Left ventricle myocardium superior (tissue), 1 donor: ENCODE data around the gene C2CD2. TPM values are rescaled to one million over a fixed set of nuclear protein-coding genes. Genes with fewer than 3 reads are reported as not detected.

Source experiments
- ATAC-seq: fragments of 200-7000 bp; cut with Tn5 transposase; one replicate; pipeline ENCODE4 v1.9.1; 2020; ENCODE audit warnings: mild to moderate bottlenecking, moderate library complexity
- DNase-seq: peaks from one replicate; pipeline ENCODE4 v3.0.0-alpha.2; 2020
- intact Hi-C: fragments of 100-400 bp; cut with micrococcal nuclease; formaldehyde crosslinking; loops from one replicate; pipeline ENCODE4 v1.11.0; 2022
- total RNA-seq: library from RNA; stranded (reverse); fragmentation: NEBNext Ultra II Directional; extraction: Animal tissue kit (Norgen Biotek cat#: 25700); gene quantifications from one replicate; pipeline ENCODE4 v1.2.1, GENCODE V29; 2021
- donor health status: DM: no; HTN: yes; CAD: no; lungs with severe emphysema.

C2CD2 gene
- total RNA-seq, 1 donor from 2014 or later, result 5.2 TPM

GRCh38 chr21:41976611-41977010 lies 22.8 kb upstream of the C2CD2 start:
- no peak for ATAC-seq
- DNase-seq, result no peak
- intact Hi-C loops, result no loop called here

- intact Hi-C loops, result no loop called here
- DNase-seq, result no peak
- no peak for ATAC-seq
Measured at GRCh38 chr21:41975391-41976272, 21.8 kb upstream of the C2CD2 start.

GRCh38 chr21:41974752-41975053 lies 20.9 kb upstream of the C2CD2 start:
- no peak for DNase-seq
- no peak for ATAC-seq
- intact Hi-C loops, result no loop called here

GRCh38 chr21:41973861-41974751 lies 20.3 kb upstream of the C2CD2 start:
- intact Hi-C loops, result no loop called here
- DNase-seq, result peak; percentile 67
- peak; percentile 77 for ATAC-seq

GRCh38 chr21:41973427-41973831 lies 19.6 kb upstream of the C2CD2 start:
- DNase-seq (no peak), ATAC-seq (no peak)
- intact Hi-C loops, result no loop called here

- DNase-seq (no peak), ATAC-seq (no peak)
- intact Hi-C loops, result no loop called here
Measured at GRCh38 chr21:41972511-41973205, 18.8 kb upstream of the C2CD2 start.

- ATAC-seq, result no peak
- intact Hi-C loops, result no loop called here
- no peak for DNase-seq
Measured at GRCh38 chr21:41971891-41972290, 18.1 kb upstream of the C2CD2 start.

- DNase-seq, result no peak
- no peak for ATAC-seq
- intact Hi-C loops, result no loop called here
Measured at GRCh38 chr21:41970751-41971653, 17.2 kb upstream of the C2CD2 start.

- intact Hi-C loops, result no loop called here
- no peak for ATAC-seq
- no peak for DNase-seq
Measured at GRCh38 chr21:41970106-41970391, 16.2 kb upstream of the C2CD2 start.

- intact Hi-C loops, result no loop called here
- no peak for DNase-seq
- no peak for ATAC-seq
Measured at GRCh38 chr21:41967708-41968107, 13.9 kb upstream of the C2CD2 start.

GRCh38 chr21:41966872-41967621 lies 13.2 kb upstream of the C2CD2 start:
- intact Hi-C loops, result no loop called here
- ATAC-seq, result no peak
- no peak for DNase-seq

- intact Hi-C loops, result no loop called here
- DNase-seq (no peak), ATAC-seq (no peak)
Measured at GRCh38 chr21:41966041-41966833, 12.4 kb upstream of the C2CD2 start.

- intact Hi-C loops, result no loop called here
- DNase-seq, result no peak
- no peak for ATAC-seq
Measured at GRCh38 chr21:41965461-41966013, 11.7 kb upstream of the C2CD2 start.

GRCh38 chr21:41965045-41965444 lies 11.2 kb upstream of the C2CD2 start:
- DNase-seq (no peak), ATAC-seq (no peak)
- intact Hi-C loops, result no loop called here

- DNase-seq, result no peak
- intact Hi-C loops, result no loop called here
- ATAC-seq, result no peak
Measured at GRCh38 chr21:41964171-41964570, 10.4 kb upstream of the C2CD2 start.

- DNase-seq (no peak), ATAC-seq (no peak)
- intact Hi-C loops, result no loop called here
Measured at GRCh38 chr21:41962425-41962966, 8.7 kb upstream of the C2CD2 start.

GRCh38 chr21:41961753-41962152 lies 7.9 kb upstream of the C2CD2 start:
- no peak for ATAC-seq
- no peak for DNase-seq
- intact Hi-C loops, result no loop called here
